ENCODE measurements around the gene C1QTNF3.

The C1QTNF3 gene

DNA sequence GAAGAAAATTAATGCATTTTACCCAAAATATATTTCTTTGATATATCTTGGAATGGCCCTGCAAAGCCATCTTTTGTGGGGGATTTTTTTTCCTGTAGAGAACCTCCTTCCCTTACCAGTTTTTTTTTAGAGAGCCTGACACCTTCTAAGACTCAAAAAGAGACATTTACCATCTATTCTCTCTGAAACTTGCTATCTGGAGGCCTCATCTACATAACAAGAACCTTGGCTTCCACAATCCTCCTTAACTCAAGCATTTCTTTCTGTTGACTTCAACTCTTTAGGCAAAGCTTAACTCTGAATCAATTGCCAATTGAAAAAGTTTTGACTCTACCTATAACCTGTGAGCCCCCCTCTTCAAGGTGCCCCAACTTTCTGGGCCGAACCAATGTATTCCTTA lies 64.7 kb downstream of the C1QTNF3 start:
- TF ChIP-seq, protein P1, sequence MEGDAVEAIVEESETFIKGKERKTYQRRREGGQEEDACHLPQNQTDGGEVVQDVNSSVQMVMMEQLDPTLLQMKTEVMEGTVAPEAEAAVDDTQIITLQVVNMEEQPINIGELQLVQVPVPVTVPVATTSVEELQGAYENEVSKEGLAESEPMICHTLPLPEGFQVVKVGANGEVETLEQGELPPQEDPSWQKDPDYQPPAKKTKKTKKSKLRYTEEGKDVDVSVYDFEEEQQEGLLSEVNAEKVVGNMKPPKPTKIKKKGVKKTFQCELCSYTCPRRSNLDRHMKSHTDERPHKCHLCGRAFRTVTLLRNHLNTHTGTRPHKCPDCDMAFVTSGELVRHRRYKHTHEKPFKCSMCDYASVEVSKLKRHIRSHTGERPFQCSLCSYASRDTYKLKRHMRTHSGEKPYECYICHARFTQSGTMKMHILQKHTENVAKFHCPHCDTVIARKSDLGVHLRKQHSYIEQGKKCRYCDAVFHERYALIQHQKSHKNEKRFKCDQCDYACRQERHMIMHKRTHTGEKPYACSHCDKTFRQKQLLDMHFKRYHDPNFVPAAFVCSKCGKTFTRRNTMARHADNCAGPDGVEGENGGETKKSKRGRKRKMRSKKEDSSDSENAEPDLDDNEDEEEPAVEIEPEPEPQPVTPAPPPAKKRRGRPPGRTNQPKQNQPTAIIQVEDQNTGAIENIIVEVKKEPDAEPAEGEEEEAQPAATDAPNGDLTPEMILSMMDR (conservative IDR thresholded peaks at IDR 0.05; ENCODE audit: low read depth, low read length) = no peak
- H3K4me3 ChIP-seq (ENCODE audit: low read length) = no peak overlapping the region
- DNase-seq (ENCODE audit: low read depth) = no peak

DNA sequence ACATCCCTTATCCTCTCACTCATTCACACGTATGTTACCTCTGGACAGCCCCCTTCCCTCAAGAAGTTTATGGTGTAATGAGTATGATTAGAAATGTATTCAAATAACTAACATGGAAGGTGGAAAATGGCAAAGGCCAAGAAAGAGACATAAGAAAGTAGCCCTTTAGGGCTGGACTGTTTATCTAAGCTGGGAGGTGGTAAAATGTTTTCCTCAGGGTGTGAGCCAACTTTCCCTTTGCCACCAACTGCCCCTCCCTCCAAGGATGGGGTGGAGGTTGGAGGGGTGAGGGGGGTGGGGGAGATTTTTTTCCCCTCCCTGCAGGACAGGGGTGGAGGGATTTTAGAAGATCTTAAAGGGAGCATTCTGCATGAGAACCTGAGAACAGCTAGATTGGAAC lies 66.7 kb downstream of the C1QTNF3 start:
- TF ChIP-seq, protein P1 (conservative IDR thresholded peaks at IDR 0.05; ENCODE audit: low read depth, low read length) = no peak
- no peak overlapping the region for H3K4me3 ChIP-seq (ENCODE audit: low read length)
- DNase-seq (ENCODE audit: low read depth) = no peak

DNA sequence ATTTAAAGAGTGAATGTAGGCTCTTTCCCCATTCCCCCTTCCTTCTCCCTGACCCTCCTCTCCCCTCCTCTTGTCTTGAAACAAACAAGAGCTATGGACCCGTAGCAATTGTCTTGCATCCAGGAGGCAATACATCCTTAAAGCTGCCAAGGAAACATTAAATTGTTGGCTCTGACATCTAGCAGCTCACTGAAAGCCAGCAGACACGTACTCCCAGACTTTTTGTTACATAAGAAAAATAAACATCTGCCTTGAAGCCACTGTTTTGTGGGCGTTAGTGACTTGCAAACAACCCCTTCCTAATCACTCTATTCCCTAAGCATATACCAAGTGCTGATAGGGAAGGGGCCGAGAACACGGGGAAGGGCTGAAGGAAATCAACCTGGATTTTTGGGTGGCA lies 67.2 kb downstream of the C1QTNF3 start:
- TF ChIP-seq, protein P1 (conservative IDR thresholded peaks at IDR 0.05; ENCODE audit: low read depth, low read length) = no peak
- DNase-seq (ENCODE audit: low read depth) = no peak

DNA sequence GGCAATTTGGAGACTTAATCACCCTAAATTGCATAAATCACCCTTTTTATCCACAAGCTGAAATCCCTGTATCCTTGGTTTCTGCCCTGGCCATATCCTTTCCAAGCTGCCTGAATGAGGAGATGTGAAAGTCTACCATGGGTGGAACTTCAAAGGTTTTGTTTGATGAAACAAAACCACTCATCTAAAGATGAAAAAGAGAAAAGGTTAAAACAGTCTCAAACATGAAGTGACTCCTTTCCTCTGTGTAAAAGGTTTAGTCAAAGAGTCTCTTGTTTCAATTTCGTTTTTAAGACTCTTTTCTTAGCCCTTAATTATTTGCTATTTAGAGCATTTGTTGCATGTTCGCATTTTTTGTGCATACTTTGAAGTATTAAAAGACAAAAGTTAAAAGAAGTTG lies 69.7 kb downstream of the C1QTNF3 start:
- no peak overlapping the region for H3K4me3 ChIP-seq (ENCODE audit: low read length)
- DNase-seq (ENCODE audit: low read depth) = no peak
- TF ChIP-seq, protein P1 (conservative IDR thresholded peaks at IDR 0.05; ENCODE audit: low read depth, low read length) = no peak

More for the DNA sequence above, 67.2 kb downstream of the C1QTNF3 start:
- H3K4me3 ChIP-seq (ENCODE audit: low read length) = no peak overlapping the region

DNA sequence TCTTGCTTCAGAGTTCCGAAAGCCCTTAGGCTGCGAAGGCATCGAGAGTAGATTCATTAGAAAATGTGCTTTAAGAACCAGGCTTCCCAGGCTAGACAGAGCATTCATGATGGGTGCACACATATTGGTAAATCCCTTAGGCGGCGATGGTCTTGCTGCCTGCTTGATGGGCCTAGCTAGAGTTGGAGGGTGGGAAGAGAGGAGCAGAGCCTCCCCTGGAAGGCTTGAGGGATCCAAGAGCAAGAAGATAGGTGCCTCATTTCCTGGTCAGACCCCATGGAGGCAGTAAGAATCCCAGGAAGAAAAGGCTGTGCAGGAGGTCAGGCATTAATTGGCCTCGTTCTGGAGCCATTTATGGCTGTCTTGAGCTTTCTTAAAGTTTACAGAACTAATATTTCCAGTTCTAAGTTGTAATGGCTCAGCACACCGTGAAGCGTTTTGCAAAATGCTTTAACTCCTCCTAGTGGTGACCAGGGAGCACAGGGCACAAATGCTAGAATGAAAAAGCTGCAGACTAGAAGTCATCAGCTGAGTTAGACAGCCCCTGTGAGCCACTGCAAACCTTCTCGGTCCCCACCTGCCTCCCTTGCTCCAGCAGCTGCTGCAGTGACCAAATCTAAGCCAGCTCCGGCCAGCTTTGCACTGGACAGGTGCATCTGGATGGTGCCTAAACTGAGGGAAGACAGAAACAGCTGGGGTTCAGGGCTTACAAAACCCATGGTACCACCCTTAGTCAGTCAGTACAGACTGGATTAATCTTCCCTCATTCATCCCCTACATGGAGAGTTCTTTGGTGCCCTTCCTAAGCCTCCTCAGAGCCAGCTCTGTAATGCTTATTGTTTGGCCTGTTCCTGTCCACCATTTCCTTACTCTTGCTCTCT lies 73.2 kb downstream of the C1QTNF3 start:
- H3K4me3 ChIP-seq (ENCODE audit: low read length) = no peak overlapping the region
- TF ChIP-seq, protein P1 (conservative IDR thresholded peaks at IDR 0.05; ENCODE audit: low read depth, low read length) = peak; percentile 92
- DNase-seq (ENCODE audit: low read depth) = no peak

DNA sequence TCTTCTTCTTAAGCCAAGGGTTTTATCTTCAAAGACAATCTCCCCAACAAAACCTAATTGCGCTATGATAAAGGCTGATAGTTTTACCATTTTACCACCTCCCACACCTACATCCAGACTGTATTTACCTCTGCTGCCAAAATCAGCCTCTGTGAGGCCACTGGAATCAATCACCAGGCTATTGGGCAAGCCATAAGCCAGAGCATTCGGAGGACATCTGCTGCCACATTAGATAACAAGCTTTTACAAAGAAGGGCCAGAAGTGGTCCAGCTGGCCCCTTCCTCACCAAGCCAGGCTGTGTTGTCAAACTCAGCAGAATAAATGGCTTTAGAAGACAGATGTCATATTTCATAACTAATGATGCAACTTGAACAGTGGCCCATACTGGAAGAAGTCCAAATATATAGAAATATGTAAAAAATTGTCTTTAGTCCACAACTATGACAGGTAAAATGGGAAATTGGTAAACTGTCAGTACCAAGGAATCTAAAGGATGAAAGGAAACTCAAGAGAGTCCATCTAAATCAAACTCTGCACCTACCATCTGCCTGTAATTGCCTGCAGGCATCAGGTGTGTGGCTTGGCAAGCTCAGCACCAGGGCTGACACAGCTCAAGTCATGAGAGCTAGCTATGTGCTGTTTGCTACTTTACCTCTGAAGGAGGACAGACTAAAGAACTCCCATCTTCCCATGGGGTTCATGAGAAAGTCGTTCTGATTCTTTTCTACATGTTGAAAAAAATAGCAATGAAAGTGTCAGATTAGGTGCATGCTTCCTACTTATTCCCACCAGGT lies 74.6 kb downstream of the C1QTNF3 start:
- no peak for DNase-seq (ENCODE audit: low read depth)
- no peak overlapping the region for H3K4me3 ChIP-seq (ENCODE audit: low read length)
- TF ChIP-seq, protein P1 (conservative IDR thresholded peaks at IDR 0.05; ENCODE audit: low read depth, low read length) = no peak

Measured in retinal pigment epithelial cell (primary cell).